H9 (cell line): ENCODE measurements around the gene TDRKH. TPM values are rescaled to one million over a fixed set of nuclear protein-coding genes. Genes with fewer than 3 reads are reported as not detected.

ENCODE experiments used
- DNase-seq: peaks from one replicate; pipeline ENCODE4 v3.0.0-alpha.2; 2017
- H2AFZ ChIP-seq: one replicate; pipeline ENCODE4 v1.6.1; 2013; ENCODE audit warnings: mild to moderate bottlenecking, low read length, control low read depth, moderate library complexity
- H2AK5ac ChIP-seq: 2 replicates; pipeline ENCODE4 v1.6.1; 2013; ENCODE audit warnings: low read length, control low read depth, mixed read lengths; ENCODE audit not compliant: insufficient read length
- H2BK120ac ChIP-seq: one replicate; pipeline ENCODE4 v1.6.1; 2013; ENCODE audit warnings: low read depth, mild to moderate bottlenecking, low read length, control low read depth, inconsistent platforms; ENCODE audit not compliant: poor library complexity, severe bottlenecking
- H2BK12ac ChIP-seq: 2 replicates; pipeline ENCODE4 v1.6.1; 2013; ENCODE audit warnings: low read length, control low read depth, mixed read lengths, low read depth; ENCODE audit not compliant: insufficient read length
- H2BK15ac ChIP-seq: 2 replicates; pipeline ENCODE4 v1.6.1; 2013; ENCODE audit warnings: low read depth, low read length, control low read depth
- H2BK20ac ChIP-seq: one replicate; pipeline ENCODE4 v1.6.1; 2013; ENCODE audit warnings: low read depth, mild to moderate bottlenecking, low read length, control low read depth, inconsistent platforms; ENCODE audit not compliant: poor library complexity, severe bottlenecking
- H2BK5ac ChIP-seq: 2 replicates; pipeline ENCODE4 v1.6.1; 2013; ENCODE audit warnings: low read length, control low read depth, mixed read lengths; ENCODE audit not compliant: insufficient read length
- H3K14ac ChIP-seq: 2 replicates; pipeline ENCODE4 v1.6.1; 2013; ENCODE audit warnings: low read length, control low read depth; ENCODE audit not compliant: insufficient read depth
- H3K18ac ChIP-seq: 2 replicates; pipeline ENCODE4 v1.6.1; 2013; ENCODE audit warnings: low read depth, mild to moderate bottlenecking, mixed read lengths, low read length, control low read depth; ENCODE audit not compliant: insufficient read length
- H3K23ac ChIP-seq: 2 replicates; pipeline ENCODE4 v1.6.1; 2013; ENCODE audit warnings: low read length, control low read depth, mixed read lengths, low read depth; ENCODE audit not compliant: insufficient read length
- H3K23me2 ChIP-seq: 2 replicates; pipeline ENCODE4 v1.6.1; 2013; ENCODE audit warnings: low read depth, mild to moderate bottlenecking, mixed read lengths, low read length, control low read depth; ENCODE audit not compliant: insufficient read length, poor library complexity, severe bottlenecking
- H3K27ac ChIP-seq: 2 replicates; pipeline ENCODE4 v1.5.1; 2013; ENCODE audit warnings: low read length, control low read depth, mixed read lengths, low read depth; ENCODE audit not compliant: insufficient read length
- H3K27me3 ChIP-seq: 2 replicates; pipeline ENCODE4 v1.6.1; 2013; ENCODE audit warnings: low read length, control low read depth, inconsistent platforms; ENCODE audit not compliant: insufficient read depth
- H3K4ac ChIP-seq: 2 replicates; pipeline ENCODE4 v1.6.1; 2013; ENCODE audit warnings: low read depth, mild to moderate bottlenecking, control low read depth, inconsistent platforms, low read length, moderate library complexity
- H3K4me1 ChIP-seq: 2 replicates; pipeline ENCODE4 v1.6.1; 2013; ENCODE audit warnings: low read length, control low read depth, inconsistent platforms; ENCODE audit not compliant: insufficient read depth
- H3K4me2 ChIP-seq: 2 replicates; pipeline ENCODE4 v1.6.1; 2013; ENCODE audit warnings: low read length, control low read depth, mixed read lengths; ENCODE audit not compliant: insufficient read length, insufficient read depth
- H3K56ac ChIP-seq: 2 replicates; pipeline ENCODE4 v1.6.1; 2013; ENCODE audit warnings: low read depth, mild to moderate bottlenecking, mixed read lengths, low read length, control low read depth; ENCODE audit not compliant: insufficient read length
- H3K79me1 ChIP-seq: 2 replicates; pipeline ENCODE4 v1.6.1; 2013; ENCODE audit warnings: low read depth, mild to moderate bottlenecking, moderate library complexity, low read length, control low read depth, inconsistent platforms; ENCODE audit not compliant: insufficient read depth, poor library complexity, severe bottlenecking
- H3K79me2 ChIP-seq: 2 replicates; pipeline ENCODE4 v1.6.1; 2013; ENCODE audit warnings: low read length, control low read depth, inconsistent platforms; ENCODE audit not compliant: insufficient read depth
- H3K9ac ChIP-seq: 2 replicates; pipeline ENCODE4 v1.6.1; 2013; ENCODE audit warnings: low read length, control low read depth, mixed read lengths; ENCODE audit not compliant: insufficient read length; ENCODE audit errors: extremely low read depth
- H3K9me3 ChIP-seq: one replicate; pipeline ENCODE4 v1.6.1; 2013; ENCODE audit warnings: low read depth, low read length, inconsistent platforms; ENCODE audit not compliant: control insufficient read depth
- H3T11ph ChIP-seq: one replicate; pipeline ENCODE4 v1.6.1; 2013; ENCODE audit warnings: mild to moderate bottlenecking, low read length, control low read depth, inconsistent platforms
- H4K20me1 ChIP-seq: one replicate; pipeline ENCODE4 v1.6.1; 2013; ENCODE audit not compliant: control insufficient read depth, insufficient read length, insufficient read depth
- H4K5ac ChIP-seq: 2 replicates; pipeline ENCODE4 v1.6.1; 2013; ENCODE audit warnings: low read depth, mild to moderate bottlenecking, mixed read lengths, low read length, control low read depth; ENCODE audit not compliant: insufficient read length
- H4K8ac ChIP-seq: replicated peaks from 2 replicates; pipeline ENCODE4 v1.6.1; 2013; ENCODE audit warnings: low read length, control low read depth, mixed read lengths, low read depth; ENCODE audit not compliant: insufficient read length
- H4K91ac ChIP-seq: 2 replicates; pipeline ENCODE4 v1.6.1; 2013; ENCODE audit warnings: low read depth, mild to moderate bottlenecking, moderate library complexity, mixed read lengths, low read length, control low read depth; ENCODE audit not compliant: insufficient read length
- H3K27ac Mint-ChIP-seq, 3 experiments: 2 replicates in 2 of 3; 3 replicates in 1 of 3; pipeline ENCODE4 v1.8.0; 2020 to 2021; ENCODE audit warnings: mixed read lengths in 3 of 3, mild to moderate bottlenecking in 1 of 3, moderate library complexity in 1 of 3
- H3K27me3 Mint-ChIP-seq: 2 replicates; pipeline ENCODE4 v1.8.0; 2021; ENCODE audit warnings: low read depth, mild to moderate bottlenecking, moderate library complexity, mixed read lengths
- H3K36me3 Mint-ChIP-seq, 3 experiments: 2 replicates in 2 of 3; 3 replicates in 1 of 3; pipeline ENCODE4 v1.8.0; 2020 to 2021; ENCODE audit warnings: low read depth in 3 of 3, mixed read lengths in 3 of 3; ENCODE audit not compliant: insufficient read depth in 1 of 3
- H3K4me1 Mint-ChIP-seq, 2 experiments: 2 replicates each; pipeline ENCODE4 v1.8.0; 2020; ENCODE audit warnings: mixed read lengths in 2 of 2
- H3K4me3 Mint-ChIP-seq, 2 experiments: 2 replicates in 1 of 2; 3 replicates in 1 of 2; pipeline ENCODE4 v1.8.0; 2020 to 2021; ENCODE audit warnings: mild to moderate bottlenecking in 2 of 2, mixed read lengths in 2 of 2, moderate library complexity in 1 of 2
- H3K9me3 Mint-ChIP-seq, 2 experiments: 2 replicates in 1 of 2; 3 replicates in 1 of 2; pipeline ENCODE4 v1.8.0; 2020; ENCODE audit warnings: mild to moderate bottlenecking in 2 of 2, mixed read lengths in 2 of 2, moderate library complexity in 1 of 2
- total RNA-seq: library from RNA; stranded (reverse); gene quantifications from 2 replicates; pipeline ENCODE4 v1.2.1, GENCODE V29; 2021
- TF ChIP-seq, protein P1 (sequence below): fragments of 200-600 bp; sonication (generic); conservative IDR thresholded peaks from 3 replicates; pipeline ENCODE4 v1.8.0; 2021; ENCODE audit warnings: antibody characterized with exemption, mild to moderate bottlenecking

TDRKH gene
- total RNA-seq, 1 experiment from 2014 or later = 24.0 TPM

DNA sequence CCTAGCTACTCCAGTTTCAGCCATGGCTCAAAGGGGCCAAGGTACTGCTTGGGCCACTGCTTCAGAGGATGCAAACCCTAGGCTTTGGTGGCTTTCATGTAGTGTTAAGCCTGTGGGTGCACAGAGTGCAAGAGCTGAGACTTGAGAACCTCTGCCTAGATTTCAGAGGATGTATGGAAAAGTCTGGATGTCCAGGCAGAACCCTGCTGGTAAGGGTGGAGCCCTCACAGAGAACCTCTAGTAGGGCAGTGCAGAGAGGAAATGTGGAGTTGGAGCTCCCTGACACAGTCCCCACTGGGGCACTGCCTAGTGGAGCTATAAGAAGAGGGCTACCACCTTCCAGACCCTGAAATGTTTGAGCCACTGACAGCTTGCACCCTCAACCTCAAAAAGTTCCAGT, 52.8 kb downstream of the TDRKH start:
- no peak overlapping the region for H3K18ac ChIP-seq
- H2AK5ac ChIP-seq = no peak overlapping the region
- no peak overlapping the region for H2BK5ac ChIP-seq
- H3K79me1 ChIP-seq = no peaks in the 10 kb centered on the region
- no peak overlapping the region for H3K23ac ChIP-seq
- H2BK15ac ChIP-seq = no peak overlapping the region
- H3K9ac ChIP-seq = no peak overlapping the region
- no peaks in the 10 kb centered on the region for H4K20me1 ChIP-seq
- H3K23me2 ChIP-seq = no peaks in the 10 kb centered on the region
- Mint-ChIP-seq H3K4me3 (no peak overlapping the region), H3K27ac (no peak overlapping the region), H3K9me3 (peaks cover 18 to 27% of the 10 kb centered on the region in 2 experiments), H3K27me3 (peaks cover 5% of the 10 kb centered on the region; the same call in 1 of the 2 replicates), H3K36me3 (peaks cover 7 to 22% (median 18%) of the 10 kb centered on the region in 3 experiments; a peak in 5 of 7 replicates), H3K4me1 (peaks cover 10 to 12% of the 10 kb centered on the region in 2 experiments)
- H3K56ac ChIP-seq = no peak overlapping the region
- no peaks in the 10 kb centered on the region for H3K27me3 ChIP-seq
- H2BK12ac ChIP-seq = no peak overlapping the region
- no peak overlapping the region for H2BK20ac ChIP-seq
- no peak overlapping the region for H4K8ac ChIP-seq
- H2AFZ ChIP-seq = no peak overlapping the region
- H3K4me1 ChIP-seq = no peaks in the 10 kb centered on the region
- TF ChIP-seq, protein P1, sequence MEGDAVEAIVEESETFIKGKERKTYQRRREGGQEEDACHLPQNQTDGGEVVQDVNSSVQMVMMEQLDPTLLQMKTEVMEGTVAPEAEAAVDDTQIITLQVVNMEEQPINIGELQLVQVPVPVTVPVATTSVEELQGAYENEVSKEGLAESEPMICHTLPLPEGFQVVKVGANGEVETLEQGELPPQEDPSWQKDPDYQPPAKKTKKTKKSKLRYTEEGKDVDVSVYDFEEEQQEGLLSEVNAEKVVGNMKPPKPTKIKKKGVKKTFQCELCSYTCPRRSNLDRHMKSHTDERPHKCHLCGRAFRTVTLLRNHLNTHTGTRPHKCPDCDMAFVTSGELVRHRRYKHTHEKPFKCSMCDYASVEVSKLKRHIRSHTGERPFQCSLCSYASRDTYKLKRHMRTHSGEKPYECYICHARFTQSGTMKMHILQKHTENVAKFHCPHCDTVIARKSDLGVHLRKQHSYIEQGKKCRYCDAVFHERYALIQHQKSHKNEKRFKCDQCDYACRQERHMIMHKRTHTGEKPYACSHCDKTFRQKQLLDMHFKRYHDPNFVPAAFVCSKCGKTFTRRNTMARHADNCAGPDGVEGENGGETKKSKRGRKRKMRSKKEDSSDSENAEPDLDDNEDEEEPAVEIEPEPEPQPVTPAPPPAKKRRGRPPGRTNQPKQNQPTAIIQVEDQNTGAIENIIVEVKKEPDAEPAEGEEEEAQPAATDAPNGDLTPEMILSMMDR = no peak
- H3T11ph ChIP-seq = no peak overlapping the region
- no peak overlapping the region for H2BK120ac ChIP-seq
- no peak overlapping the region for H4K5ac ChIP-seq
- H4K91ac ChIP-seq = no peak overlapping the region
- no peak for DNase-seq
- H3K4ac ChIP-seq = no peak overlapping the region
- H3K27ac ChIP-seq = no peak overlapping the region
- no peak overlapping the region for H3K14ac ChIP-seq
- peaks cover 16% of the 10 kb centered on the region for H3K9me3 ChIP-seq
- no peak overlapping the region for H3K4me2 ChIP-seq
- no peaks in the 10 kb centered on the region for H3K79me2 ChIP-seq
